ENCODE results near the gene BARX2.

BARX2 gene

GRCh38 chr11:129388824-129389223 is 13.2 kb downstream of the BARX2 start:
- H3K4me3 ChIP-seq (ENCODE audit: control insufficient read depth, low read depth, low read length): no peak overlapping the region
- no peak for DNase-seq (ENCODE audit: low read depth)
- TF ChIP-seq CTCF (IDR thresholded peaks at IDR 0.05; ENCODE audit: control insufficient read depth, insufficient read depth, low read depth, low read length, missing control alignments): no peak

GRCh38 chr11:129390303-129390821 is 14.7 kb downstream of the BARX2 start:
- H3K4me3 ChIP-seq (ENCODE audit: control insufficient read depth, low read depth, low read length): no peak overlapping the region
- no peak for TF ChIP-seq CTCF (IDR thresholded peaks at IDR 0.05; ENCODE audit: control insufficient read depth, insufficient read depth, low read depth, low read length, missing control alignments)
- no peak for DNase-seq (ENCODE audit: low read depth)

GRCh38 chr11:129391360-129391759 is 15.7 kb downstream of the BARX2 start:
- no peak overlapping the region for H3K4me3 ChIP-seq (ENCODE audit: control insufficient read depth, low read depth, low read length)
- TF ChIP-seq CTCF (IDR thresholded peaks at IDR 0.05; ENCODE audit: control insufficient read depth, insufficient read depth, low read depth, low read length, missing control alignments): no peak
- DNase-seq (ENCODE audit: low read depth): no peak

- TF ChIP-seq CTCF (IDR thresholded peaks at IDR 0.05; ENCODE audit: control insufficient read depth, insufficient read depth, low read depth, low read length, missing control alignments): no peak
- DNase-seq (ENCODE audit: low read depth): no peak
- H3K4me3 ChIP-seq (ENCODE audit: control insufficient read depth, low read depth, low read length): no peak overlapping the region
These were observed 16.2 kb downstream of the BARX2 start for GRCh38 chr11:129391821-129392220.

GRCh38 chr11:129392995-129393394 is 17.3 kb downstream of the BARX2 start:
- H3K4me3 ChIP-seq (ENCODE audit: control insufficient read depth, low read depth, low read length): no peak overlapping the region
- no peak for TF ChIP-seq CTCF (IDR thresholded peaks at IDR 0.05; ENCODE audit: control insufficient read depth, insufficient read depth, low read depth, low read length, missing control alignments)
- DNase-seq (ENCODE audit: low read depth): no peak

GRCh38 chr11:129394709-129395108 is 19.1 kb downstream of the BARX2 start:
- no peak overlapping the region for H3K4me3 ChIP-seq (ENCODE audit: control insufficient read depth, low read depth, low read length)
- DNase-seq (ENCODE audit: low read depth): no peak
- no peak for TF ChIP-seq CTCF (IDR thresholded peaks at IDR 0.05; ENCODE audit: control insufficient read depth, insufficient read depth, low read depth, low read length, missing control alignments)

GRCh38 chr11:129395432-129395831 is 19.8 kb downstream of the BARX2 start:
- no peak for TF ChIP-seq CTCF (IDR thresholded peaks at IDR 0.05; ENCODE audit: control insufficient read depth, insufficient read depth, low read depth, low read length, missing control alignments)
- DNase-seq (ENCODE audit: low read depth): no peak
- H3K4me3 ChIP-seq (ENCODE audit: control insufficient read depth, low read depth, low read length): no peak overlapping the region

All from AG09309 (cell line).